MM.1S (cell line): ENCODE results near the gene DMWD.
"Not testable (repeated sequence)": the region's sequence is repeated elsewhere in the genome, so short reads cannot be mapped to it uniquely, and the experiment has no call there.

Experiments used
- DNase-seq: peaks from one replicate; pipeline ENCODE4 v3.0.0-alpha.2; 2015
- H2AFZ ChIP-seq: fragments of 300-600 bp; sonication (generic); 2 replicates; pipeline ENCODE4 v1.6.0; 2016; ENCODE audit warnings: antibody characterized with exemption, low read length
- H3F3A ChIP-seq: fragments of 300-600 bp; sonication (generic); 2 replicates; pipeline ENCODE4 v1.6.1; 2016; ENCODE audit warnings: mild to moderate bottlenecking, antibody characterized with exemption, low read length, moderate library complexity, mixed read lengths; ENCODE audit not compliant: insufficient read depth
- H3K27ac ChIP-seq: fragments of 300-600 bp; sonication (generic); 2 replicates; pipeline ENCODE4 v1.5.1; 2016; ENCODE audit warnings: mild to moderate bottlenecking, low read length
- H3K27me3 ChIP-seq: fragments of 300-600 bp; sonication (generic); replicated peaks from 2 replicates; pipeline ENCODE4 v1.6.0; 2016; ENCODE audit warnings: low read length; ENCODE audit not compliant: insufficient read depth
- H3K36me3 ChIP-seq: fragments of 300-600 bp; sonication (generic); replicated peaks from 2 replicates; pipeline ENCODE4 v1.6.1; 2016; ENCODE audit warnings: mild to moderate bottlenecking, low read length, mixed read lengths; ENCODE audit not compliant: insufficient read depth
- H3K4me1 ChIP-seq: fragments of 300-600 bp; sonication (generic); 2 replicates; pipeline ENCODE4 v1.6.1; 2016; ENCODE audit warnings: low read length, mixed read lengths
- H3K4me2 ChIP-seq: fragments of 300-600 bp; sonication (generic); 2 replicates; pipeline ENCODE4 v1.6.0; 2016; ENCODE audit warnings: low read depth, low read length
- H3K4me3 ChIP-seq: fragments of 300-600 bp; sonication (generic); 2 replicates; pipeline ENCODE4 v1.5.1; 2016; ENCODE audit warnings: low read length, mixed read lengths
- H3K79me2 ChIP-seq: fragments of 300-600 bp; sonication (generic); 2 replicates; pipeline ENCODE4 v1.6.1; 2016; ENCODE audit warnings: mixed run types, low read length, mixed read lengths
- H3K9ac ChIP-seq: fragments of 300-600 bp; sonication (generic); 2 replicates; pipeline ENCODE4 v1.6.1; 2016; ENCODE audit warnings: low read length, mixed read lengths
- H3K9me2 ChIP-seq: fragments of 300-600 bp; sonication (generic); replicated peaks from 2 replicates; pipeline ENCODE4 v1.6.1; 2016; ENCODE audit warnings: mild to moderate bottlenecking, low read length, mixed read lengths; ENCODE audit not compliant: insufficient read depth
- H3K9me3 ChIP-seq: fragments of 300-600 bp; sonication (generic); replicated peaks from 2 replicates; pipeline ENCODE4 v1.6.1; 2016; ENCODE audit warnings: mild to moderate bottlenecking, low read length, mixed read lengths; ENCODE audit not compliant: insufficient read depth
- H4K20me1 ChIP-seq: fragments of 300-600 bp; sonication (generic); 2 replicates; pipeline ENCODE4 v1.6.1; 2016; ENCODE audit warnings: mild to moderate bottlenecking, low read length, moderate library complexity, mixed read lengths; ENCODE audit not compliant: insufficient read depth
- EZH2 ChIP-seq: fragments of 300-600 bp; sonication (generic); optimal IDR thresholded peaks from 2 replicates; pipeline ENCODE3; 2017; ENCODE audit warnings: low read depth, mild to moderate bottlenecking, antibody characterized with exemption, low read length, mixed read lengths
- EZH2phosphoT487 ChIP-seq: fragments of 300-600 bp; sonication (generic); IDR thresholded peaks from 2 replicates; pipeline ENCODE4 v1.6.1; 2018; ENCODE audit warnings: antibody characterized with exemption, low read length
- TF ChIP-seq, protein P1 (sequence below): fragments of 300-600 bp; sonication (generic); IDR thresholded peaks from 2 replicates; pipeline ENCODE4 v1.5.1; 2016; ENCODE audit warnings: antibody characterized with exemption, low read length, mixed read lengths

Gene DMWD

GRCh38 chr19:45801603-45802175 is 9.0 kb upstream of the DMWD start:
- no peaks in the 10 kb centered on the region for H4K20me1 ChIP-seq
- H3K36me3 ChIP-seq, result no peaks in the 10 kb centered on the region
- H3K27ac ChIP-seq, result no peak overlapping the region
- H3K9me2 ChIP-seq, result no peaks in the 10 kb centered on the region
- no peak overlapping the region for H3K4me3 ChIP-seq
- H2AFZ ChIP-seq, result no peak overlapping the region
- no peaks in the 10 kb centered on the region for H3K4me1 ChIP-seq
- no peak overlapping the region for H3K9ac ChIP-seq
- H3K4me2 ChIP-seq, result no peak overlapping the region
- no peaks in the 10 kb centered on the region for H3K27me3 ChIP-seq
- H3K9me3 ChIP-seq, result no peaks in the 10 kb centered on the region
- no peaks in the 10 kb centered on the region for H3K79me2 ChIP-seq
- H3F3A ChIP-seq, result no peaks in the 10 kb centered on the region
- TF ChIP-seq EZH2phosphoT487 (no peak), EZH2 (no peak)
- TF ChIP-seq, protein P1, sequence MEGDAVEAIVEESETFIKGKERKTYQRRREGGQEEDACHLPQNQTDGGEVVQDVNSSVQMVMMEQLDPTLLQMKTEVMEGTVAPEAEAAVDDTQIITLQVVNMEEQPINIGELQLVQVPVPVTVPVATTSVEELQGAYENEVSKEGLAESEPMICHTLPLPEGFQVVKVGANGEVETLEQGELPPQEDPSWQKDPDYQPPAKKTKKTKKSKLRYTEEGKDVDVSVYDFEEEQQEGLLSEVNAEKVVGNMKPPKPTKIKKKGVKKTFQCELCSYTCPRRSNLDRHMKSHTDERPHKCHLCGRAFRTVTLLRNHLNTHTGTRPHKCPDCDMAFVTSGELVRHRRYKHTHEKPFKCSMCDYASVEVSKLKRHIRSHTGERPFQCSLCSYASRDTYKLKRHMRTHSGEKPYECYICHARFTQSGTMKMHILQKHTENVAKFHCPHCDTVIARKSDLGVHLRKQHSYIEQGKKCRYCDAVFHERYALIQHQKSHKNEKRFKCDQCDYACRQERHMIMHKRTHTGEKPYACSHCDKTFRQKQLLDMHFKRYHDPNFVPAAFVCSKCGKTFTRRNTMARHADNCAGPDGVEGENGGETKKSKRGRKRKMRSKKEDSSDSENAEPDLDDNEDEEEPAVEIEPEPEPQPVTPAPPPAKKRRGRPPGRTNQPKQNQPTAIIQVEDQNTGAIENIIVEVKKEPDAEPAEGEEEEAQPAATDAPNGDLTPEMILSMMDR, result no peak
- no peak for DNase-seq

DNA sequence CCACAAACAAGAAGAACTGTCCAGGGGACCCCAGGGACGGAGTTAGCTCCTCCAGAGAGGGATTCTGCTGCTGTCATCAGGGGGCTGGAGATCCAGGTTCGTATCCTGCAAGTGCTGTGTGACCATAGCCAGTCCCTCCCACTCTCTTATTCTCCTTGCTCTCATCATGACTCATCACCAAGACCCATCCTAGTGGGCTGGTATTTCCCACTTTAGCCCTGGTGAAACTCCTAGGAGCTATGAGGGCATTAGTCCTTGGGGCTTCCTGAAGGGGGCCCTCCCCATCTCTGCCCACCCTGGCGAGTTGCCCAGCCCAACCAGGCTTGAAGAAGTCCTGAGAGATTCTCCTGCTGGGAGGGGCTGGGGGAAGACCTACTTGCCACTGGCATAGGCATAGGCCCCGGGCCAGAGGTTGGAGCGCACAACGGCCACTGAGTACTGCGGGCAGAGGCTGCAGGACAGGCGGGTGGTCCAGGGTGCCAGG is 7.5 kb upstream of the DMWD start:
- Histone ChIP-seq H3K27ac (no peak overlapping the region), H3K9me3 (no peaks in the 10 kb centered on the region), H3K9ac (no peak overlapping the region), H3F3A (no peaks in the 10 kb centered on the region), H3K9me2 (no peaks in the 10 kb centered on the region), H3K79me2 (no peaks in the 10 kb centered on the region), H2AFZ (no peak overlapping the region), H3K27me3 (no peaks in the 10 kb centered on the region), H3K4me1 (no peaks in the 10 kb centered on the region), H3K36me3 (no peaks in the 10 kb centered on the region), H3K4me3 (no peak overlapping the region), H3K4me2 (no peak overlapping the region), H4K20me1 (no peaks in the 10 kb centered on the region)
- no peak for DNase-seq
- TF ChIP-seq EZH2phosphoT487, result no peak
- TF ChIP-seq, protein P1, result no peak
- no peak for TF ChIP-seq EZH2

- not testable (repeated sequence) for H3F3A ChIP-seq, H3K4me3 ChIP-seq, H3K9me2 ChIP-seq, H3K36me3 ChIP-seq, H3K9ac ChIP-seq, H3K9me3 ChIP-seq, H3K27me3 ChIP-seq, H3K4me1 ChIP-seq, H4K20me1 ChIP-seq, H3K27ac ChIP-seq, H3K4me2 ChIP-seq, DNase-seq, H3K79me2 ChIP-seq, H2AFZ ChIP-seq
Observed at GRCh38 chr19:45799541-45799940, 6.9 kb upstream of the DMWD start.

DNA sequence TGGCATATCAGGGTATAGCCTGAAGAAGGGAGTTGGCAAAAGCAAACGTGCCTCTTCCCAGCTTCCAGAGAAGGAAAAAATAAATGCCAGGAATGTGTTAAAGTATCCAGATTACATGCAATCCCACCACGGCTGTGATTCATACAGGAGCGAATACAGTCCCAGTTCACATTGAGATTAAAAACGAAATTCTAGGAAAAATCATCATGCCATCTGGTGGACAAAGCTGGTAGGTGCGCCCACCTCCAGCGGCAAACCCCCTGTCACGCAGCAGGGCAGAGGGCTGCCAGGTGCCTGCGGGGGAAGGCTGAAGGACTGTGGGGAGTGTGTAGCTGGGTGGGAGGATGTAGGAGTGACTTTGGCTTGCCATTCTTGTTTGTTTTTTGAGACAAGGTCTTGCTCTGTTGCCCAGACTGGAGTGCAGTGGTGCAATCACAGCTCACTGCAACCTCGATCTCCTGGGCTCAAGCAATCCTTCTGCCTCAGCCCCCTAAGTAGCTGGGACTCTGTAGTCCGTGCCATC is 6.4 kb upstream of the DMWD start:
- Histone ChIP-seq H3F3A (no peaks in the 10 kb centered on the region), H3K79me2 (no peaks in the 10 kb centered on the region), H3K36me3 (no peaks in the 10 kb centered on the region), H2AFZ (peak overlapping the region; percentile 9; the same call in 1 of the 2 replicates), H3K9ac (no peak overlapping the region), H3K4me1 (no peaks in the 10 kb centered on the region), H3K9me3 (no peaks in the 10 kb centered on the region), H3K27me3 (no peaks in the 10 kb centered on the region), H3K9me2 (no peaks in the 10 kb centered on the region), H3K4me2 (peak overlapping the region; percentile 22; the same call in 1 of the 2 replicates), H3K27ac (no peak overlapping the region), H3K4me3 (no peak overlapping the region), H4K20me1 (no peaks in the 10 kb centered on the region)
- TF ChIP-seq, protein P1, result peak; percentile 83
- TF ChIP-seq EZH2phosphoT487, result no peak
- peak; percentile 44 for DNase-seq
